Muscle layer of duodenum (tissue), 2 donors: ENCODE results near the gene SAMM50.

ENCODE experiments used
- H3K27ac ChIP-seq: one replicate; pipeline ENCODE4 v1.7.0; 2013; ENCODE audit warnings: mild to moderate bottlenecking, low read length
- H3K27me3 ChIP-seq: one replicate; pipeline ENCODE4 v1.7.0; 2013; ENCODE audit warnings: low read depth, mild to moderate bottlenecking, control low read depth, low read length
- H3K36me3 ChIP-seq, 2 donors: one replicate each; pipeline ENCODE4 v1.7.0; 2013; ENCODE audit warnings: low read length in 2 of 2, control low read depth in 1 of 2, mild to moderate bottlenecking in 1 of 2; ENCODE audit not compliant: insufficient read depth in 2 of 2, control insufficient read depth in 1 of 2
- H3K4me1 ChIP-seq, 2 donors: one replicate each; pipeline ENCODE4 v1.7.0; 2013; ENCODE audit warnings: low read length in 2 of 2, mild to moderate bottlenecking in 2 of 2, control low read depth in 1 of 2, moderate library complexity in 1 of 2; ENCODE audit not compliant: insufficient read depth in 2 of 2, control insufficient read depth in 1 of 2
- H3K4me3 ChIP-seq, 2 donors: one replicate each; pipeline ENCODE4 v1.7.0; 2013; ENCODE audit warnings: low read length in 2 of 2, low read depth in 1 of 2, mild to moderate bottlenecking in 1 of 2
- H3K9me3 ChIP-seq, 2 donors: one replicate each; pipeline ENCODE4 v1.7.0; 2013; ENCODE audit warnings: low read length in 2 of 2, control low read depth in 1 of 2, mild to moderate bottlenecking in 1 of 2; ENCODE audit not compliant: control insufficient read depth in 1 of 2
- donor health status: healthy.

SAMM50 gene

DNA sequence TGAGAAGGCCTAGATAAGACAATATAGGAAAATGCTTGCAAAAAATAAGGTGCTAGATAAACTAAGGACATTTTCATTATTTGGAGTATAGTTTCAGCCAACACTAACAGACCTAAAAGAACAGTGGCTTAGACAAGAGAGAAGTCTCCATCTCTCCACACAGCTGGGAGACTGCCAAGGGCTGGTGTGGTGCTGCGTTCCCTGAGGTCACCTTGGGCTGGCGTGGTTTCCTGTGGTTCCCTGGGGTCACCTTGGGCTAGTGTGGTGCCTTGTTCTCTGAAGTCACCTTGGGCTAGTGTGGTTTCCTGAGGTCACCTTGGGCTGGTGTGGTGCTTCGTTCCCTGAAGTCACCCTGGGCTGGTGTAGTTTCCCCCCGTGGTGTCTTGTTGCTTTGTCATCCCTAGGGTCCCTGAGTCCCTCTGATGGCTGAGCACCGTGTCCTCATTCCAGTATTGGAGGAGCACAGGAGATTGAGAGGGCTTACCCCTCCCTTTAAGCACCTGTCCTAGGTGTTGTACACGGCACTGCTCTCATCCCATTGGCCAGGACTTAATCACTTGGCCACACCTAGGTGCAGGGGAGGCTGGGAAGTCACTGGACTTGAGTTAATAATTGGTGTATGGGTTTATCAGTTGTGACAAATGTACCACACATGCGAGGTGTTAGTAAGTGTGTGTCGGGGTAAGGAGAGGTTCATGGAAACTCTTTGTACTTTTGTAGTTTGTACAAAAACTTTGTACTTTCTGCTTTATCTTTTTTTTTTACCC, 14.9 kb downstream of the SAMM50 start:
- Histone ChIP-seq H3K27me3 (no peaks in the 10 kb centered on the region), H3K4me3 (no peak overlapping the region), H3K36me3 (peaks cover 68 to 85% of the 10 kb centered on the region in 2 donors), H3K27ac (peak overlapping the region; percentile 35), H3K9me3 (no peaks in the 10 kb centered on the region), H3K4me1 (no peaks in the 10 kb centered on the region)

DNA sequence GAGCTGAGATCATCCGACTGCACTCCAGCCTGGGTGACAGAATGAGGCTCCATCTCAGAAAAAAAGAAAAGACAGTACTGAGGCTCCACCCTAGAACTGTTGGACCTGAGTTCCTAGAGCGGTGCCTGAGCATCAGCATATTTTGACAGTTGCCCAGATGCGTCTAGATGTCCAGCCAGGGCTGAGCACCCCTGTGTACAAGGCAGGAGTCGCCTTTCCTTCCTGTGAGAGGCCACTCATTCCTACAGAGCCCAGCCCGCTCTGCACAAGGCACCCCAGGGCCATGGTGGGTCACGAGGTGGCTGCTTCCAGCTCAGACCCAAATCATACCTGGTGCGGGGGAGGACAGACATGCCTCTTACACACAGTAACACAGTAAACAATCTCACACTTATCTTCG, 15.9 kb downstream of the SAMM50 start:
- Histone ChIP-seq H3K9me3 (no peaks in the 10 kb centered on the region), H3K27me3 (no peaks in the 10 kb centered on the region), H3K36me3 (peaks cover 73 to 86% of the 10 kb centered on the region in 2 donors), H3K4me1 (no peaks in the 10 kb centered on the region), H3K4me3 (no peak overlapping the region), H3K27ac (no peak overlapping the region)

DNA sequence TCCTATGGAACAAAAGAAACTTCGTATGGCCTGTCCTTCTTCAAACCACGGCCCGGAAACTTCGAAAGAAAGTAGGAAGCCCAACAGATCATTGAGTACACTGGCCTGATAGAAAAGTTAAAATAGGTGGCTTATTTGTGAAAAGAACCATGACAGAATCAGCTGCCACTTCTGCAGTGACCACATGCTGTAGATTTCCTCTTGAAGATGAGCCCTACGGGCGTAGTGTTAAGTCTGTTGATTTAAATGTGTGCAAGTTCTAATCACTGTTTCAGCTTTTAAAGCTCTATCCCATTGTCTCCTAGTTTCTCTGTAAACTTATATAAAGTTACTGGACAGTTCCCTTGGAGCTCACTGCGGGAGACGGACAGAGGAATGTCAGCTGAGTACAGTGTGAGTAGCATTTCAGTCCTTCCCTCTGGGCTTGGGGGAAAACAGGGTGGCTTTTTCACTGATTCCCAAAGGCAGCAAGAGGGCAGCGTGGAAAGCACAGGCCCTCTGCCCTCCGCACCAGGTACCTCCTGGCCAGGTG, 17.8 kb downstream of the SAMM50 start:
- Histone ChIP-seq H3K27ac (no peak overlapping the region), H3K36me3 (peaks cover 76 to 92% of the 10 kb centered on the region in 2 donors), H3K4me1 (no peaks in the 10 kb centered on the region)

DNA sequence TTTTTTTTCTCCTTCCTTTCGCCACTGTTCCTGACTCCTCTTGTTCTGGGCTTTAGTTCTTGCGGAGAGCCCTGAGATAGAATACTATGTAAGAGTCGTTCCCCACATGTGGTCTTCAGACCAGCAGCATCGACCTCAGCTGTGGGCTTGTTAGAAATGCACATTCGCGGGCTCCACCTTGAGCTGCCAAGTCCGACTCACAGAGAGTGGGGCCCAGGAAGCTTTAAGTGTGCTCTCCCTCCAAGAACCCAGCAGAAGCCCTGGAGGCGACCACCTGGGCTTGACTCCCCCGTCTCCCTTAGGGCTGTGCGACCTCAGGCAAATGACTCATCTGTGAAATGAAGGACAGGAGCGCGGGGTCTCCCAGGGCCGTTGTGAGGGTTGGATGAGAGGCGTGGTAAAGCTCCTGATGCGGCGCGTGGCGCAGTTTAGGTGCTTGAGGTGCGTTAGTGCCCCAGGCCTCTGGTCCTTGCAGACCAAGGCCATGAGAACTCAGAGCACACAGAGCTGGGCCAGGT, 18.8 kb downstream of the SAMM50 start:
- Histone ChIP-seq H3K36me3 (peaks cover 73 to 94% of the 10 kb centered on the region in 2 donors), H3K9me3 (no peaks in the 10 kb centered on the region), H3K4me1 (no peaks in the 10 kb centered on the region), H3K4me3 (no peak overlapping the region), H3K27me3 (no peaks in the 10 kb centered on the region), H3K27ac (no peak overlapping the region)

More for the DNA sequence above, 17.8 kb downstream of the SAMM50 start:
- H3K27me3 ChIP-seq, result no peaks in the 10 kb centered on the region
- no peaks in the 10 kb centered on the region for H3K9me3 ChIP-seq
- no peak overlapping the region for H3K4me3 ChIP-seq

DNA sequence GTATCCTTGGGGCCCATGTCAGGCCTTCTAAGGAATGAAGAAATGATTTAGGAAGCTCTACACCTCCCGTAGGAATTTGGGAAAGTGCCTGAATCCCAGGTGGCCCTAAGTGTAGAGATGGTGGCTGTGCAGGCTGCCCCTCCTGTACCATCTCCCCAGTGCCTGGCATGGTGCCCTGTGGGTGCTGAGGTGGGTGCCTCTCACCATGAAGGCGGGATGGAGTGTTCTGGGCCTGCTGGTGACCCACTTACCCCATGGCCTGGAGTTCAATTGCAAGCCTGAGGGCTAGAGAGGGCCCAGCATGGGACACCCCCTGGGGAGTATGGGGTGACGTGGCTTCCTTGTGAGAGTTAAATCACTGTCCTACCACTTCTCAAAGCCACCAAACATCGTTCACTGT, 19.8 kb downstream of the SAMM50 start:
- Histone ChIP-seq H3K27ac (no peak overlapping the region), H3K36me3 (peaks cover 71 to 94% of the 10 kb centered on the region in 2 donors), H3K9me3 (no peaks in the 10 kb centered on the region), H3K4me3 (no peak overlapping the region), H3K4me1 (no peaks in the 10 kb centered on the region), H3K27me3 (no peaks in the 10 kb centered on the region)

DNA sequence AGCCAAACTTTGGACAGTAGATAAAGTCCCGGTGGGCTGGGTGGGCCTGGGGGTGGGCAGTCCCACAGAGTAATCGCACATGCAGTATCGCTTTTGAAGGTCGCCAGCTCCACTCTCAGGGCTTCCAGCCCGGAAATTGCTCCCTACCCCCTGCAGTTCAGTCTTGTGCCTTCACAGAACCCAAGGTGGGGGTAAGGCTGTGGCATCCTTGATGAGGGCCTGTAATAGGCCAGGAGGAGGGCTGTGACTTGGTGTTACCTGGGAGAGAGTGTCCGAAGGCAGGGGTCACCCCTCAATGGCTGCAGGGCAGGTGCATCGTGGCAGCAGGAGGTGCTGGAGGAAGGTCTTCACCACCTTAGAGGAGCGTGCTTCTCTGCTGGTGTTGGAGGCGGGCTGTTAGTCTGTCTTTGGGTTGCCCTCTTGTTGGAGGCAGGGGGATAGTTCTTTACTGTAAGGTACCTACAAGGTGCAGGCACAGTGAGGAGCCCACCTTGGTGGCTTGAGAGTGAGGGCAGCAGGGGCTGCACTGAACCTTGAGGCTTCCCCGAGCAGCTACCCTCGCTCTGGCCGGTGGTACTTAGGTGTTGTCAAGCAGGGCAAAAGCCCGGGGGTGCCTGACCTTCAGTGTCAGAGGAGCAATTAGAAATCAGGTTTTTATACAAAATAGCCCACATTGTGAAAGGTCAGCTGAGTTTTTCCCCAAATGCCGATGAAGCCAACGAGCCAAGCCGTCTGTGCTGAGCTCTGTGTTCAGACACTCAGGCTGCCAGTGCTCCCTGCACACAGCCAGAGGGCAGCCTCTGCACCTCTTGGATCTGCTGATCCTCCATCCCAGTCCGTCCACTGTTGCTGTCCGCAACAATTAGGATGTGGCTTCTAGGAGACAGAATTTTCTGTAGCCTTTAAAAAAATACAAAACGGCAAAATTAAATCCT, 21.9 kb downstream of the SAMM50 start:
- Histone ChIP-seq H3K36me3 (peaks cover 76 to 92% of the 10 kb centered on the region in 2 donors), H3K4me3 (no peak overlapping the region), H3K4me1 (no peaks in the 10 kb centered on the region), H3K9me3 (no peaks in the 10 kb centered on the region), H3K27me3 (no peaks in the 10 kb centered on the region), H3K27ac (no peak overlapping the region)

DNA sequence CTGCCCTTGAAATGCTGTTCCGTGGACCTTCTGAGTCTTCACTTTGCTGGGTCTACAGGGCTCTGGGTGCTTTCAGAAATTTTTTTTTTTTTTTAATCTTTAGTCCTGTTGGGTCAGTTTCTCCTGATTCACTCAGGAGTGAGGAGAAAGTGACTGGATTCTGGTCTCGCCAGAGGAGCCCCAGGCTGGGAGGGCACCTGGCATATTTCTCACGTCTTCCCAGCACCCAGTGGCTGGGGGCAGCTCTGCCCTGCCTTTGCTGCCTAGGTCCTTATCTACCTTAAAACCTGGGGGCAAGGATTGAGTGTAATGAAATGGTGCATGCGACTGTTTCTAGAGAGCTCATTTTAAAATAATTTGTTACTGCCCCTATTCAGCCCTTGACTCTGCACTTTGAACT, 23.3 kb downstream of the SAMM50 start:
- Histone ChIP-seq H3K27me3 (no peaks in the 10 kb centered on the region), H3K4me1 (no peaks in the 10 kb centered on the region), H3K36me3 (peaks cover 67 to 85% of the 10 kb centered on the region in 2 donors)

DNA sequence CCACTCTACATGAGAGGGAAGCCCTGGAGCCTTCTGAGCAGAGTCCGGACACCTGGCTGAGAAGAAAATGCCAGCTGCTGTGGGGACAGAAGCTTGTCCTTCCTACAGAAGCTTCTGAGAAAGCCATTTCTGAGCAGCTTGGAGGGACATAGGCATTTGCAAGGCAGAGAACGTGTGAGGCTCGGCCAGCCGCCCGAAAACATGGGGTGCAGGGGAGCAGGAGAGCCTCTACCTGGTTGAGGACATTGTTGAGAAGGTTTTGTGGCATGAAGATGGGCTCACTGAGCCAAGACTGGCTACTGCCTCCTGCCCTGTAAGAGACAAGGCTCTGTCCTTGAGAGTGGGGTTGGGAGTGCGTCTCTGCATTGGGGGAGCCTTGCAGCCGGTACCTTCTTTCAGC, 25.3 kb downstream of the SAMM50 start:
- H3K4me3 ChIP-seq, result no peak overlapping the region
- no peaks in the 10 kb centered on the region for H3K9me3 ChIP-seq
- H3K4me1 ChIP-seq, result no peaks in the 10 kb centered on the region
- no peaks in the 10 kb centered on the region for H3K27me3 ChIP-seq
- H3K36me3 ChIP-seq, result peaks cover 67 to 81% of the 10 kb centered on the region in 2 donors
- H3K27ac ChIP-seq, result no peak overlapping the region

More for the DNA sequence above, 23.3 kb downstream of the SAMM50 start:
- H3K4me3 ChIP-seq, result no peak overlapping the region
- H3K9me3 ChIP-seq, result no peaks in the 10 kb centered on the region
- no peak overlapping the region for H3K27ac ChIP-seq

DNA sequence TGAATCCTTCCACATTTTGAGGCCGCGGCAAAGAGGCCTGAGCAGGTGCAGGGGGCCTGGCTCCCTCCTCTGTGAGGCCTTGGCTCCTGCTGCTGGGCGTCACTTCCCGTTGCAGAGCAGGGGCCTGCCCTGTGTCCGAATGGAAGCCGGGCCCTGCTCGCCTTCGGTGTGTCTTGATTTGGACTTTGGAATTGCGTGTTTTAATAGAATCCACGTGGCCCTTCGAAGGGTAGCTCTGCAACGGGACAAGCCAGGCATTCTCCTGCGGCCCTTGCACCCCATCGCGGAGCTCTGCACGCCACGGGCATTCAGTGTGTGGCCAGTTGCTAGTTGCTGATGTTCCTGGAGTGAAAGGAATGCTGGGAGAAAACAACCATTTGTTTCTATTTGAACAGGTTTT, 25.8 kb downstream of the SAMM50 start:
- Histone ChIP-seq H3K27me3 (no peaks in the 10 kb centered on the region), H3K27ac (no peak overlapping the region), H3K9me3 (no peaks in the 10 kb centered on the region), H3K36me3 (peaks cover 63 to 78% of the 10 kb centered on the region in 2 donors), H3K4me3 (no peak overlapping the region), H3K4me1 (no peaks in the 10 kb centered on the region)

DNA sequence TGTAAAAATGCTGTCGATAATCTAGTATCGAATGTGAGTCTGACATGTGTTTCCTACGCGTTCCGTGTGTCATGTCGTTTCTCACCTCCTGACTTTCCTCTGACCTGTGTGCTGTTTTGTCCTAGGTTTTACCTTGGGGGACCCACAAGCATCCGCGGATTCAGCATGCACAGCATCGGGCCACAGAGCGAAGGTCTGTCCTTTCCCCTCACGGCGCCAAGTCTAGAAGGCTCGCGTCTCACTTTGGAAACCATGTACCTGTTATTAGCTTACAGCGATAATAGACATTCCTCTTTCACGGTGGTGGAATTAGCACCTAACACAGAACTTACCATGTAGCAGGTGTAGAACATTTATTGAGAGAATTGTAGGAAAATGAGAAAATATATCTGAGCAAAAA, 28.6 kb downstream of the SAMM50 start:
- Histone ChIP-seq H3K4me1 (peaks cover 0 to 4% of the 10 kb centered on the region in 2 donors), H3K4me3 (no peak overlapping the region), H3K27me3 (no peaks in the 10 kb centered on the region), H3K27ac (no peak overlapping the region), H3K9me3 (no peaks in the 10 kb centered on the region), H3K36me3 (peaks cover 53 to 62% of the 10 kb centered on the region in 2 donors)

DNA sequence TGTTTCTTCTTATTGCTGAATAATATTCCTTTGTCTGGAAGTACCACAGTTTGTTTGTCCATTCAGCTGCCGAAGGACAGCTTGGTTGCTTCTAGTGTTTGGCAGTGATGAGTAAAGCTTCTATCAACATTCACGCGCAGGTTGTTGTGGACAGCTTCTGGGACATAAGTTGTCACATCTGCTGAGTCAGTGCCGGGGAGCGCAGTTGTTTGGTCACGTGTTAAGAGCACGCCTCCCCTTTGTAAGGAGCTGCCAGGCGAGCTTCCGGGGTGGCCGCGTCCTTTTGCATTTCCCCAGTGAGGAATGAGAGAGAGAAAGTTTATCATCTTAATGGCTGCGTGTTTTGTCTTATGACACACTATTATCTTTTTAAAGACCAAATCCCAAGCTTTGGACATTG, 30.3 kb downstream of the SAMM50 start:
- no peaks in the 10 kb centered on the region for H3K27me3 ChIP-seq
- H3K4me3 ChIP-seq, result no peak overlapping the region
- peaks cover 0 to 5% of the 10 kb centered on the region in 2 donors for H3K4me1 ChIP-seq
- H3K9me3 ChIP-seq, result no peaks in the 10 kb centered on the region
- peaks cover 52 to 57% of the 10 kb centered on the region in 2 donors for H3K36me3 ChIP-seq
- no peak overlapping the region for H3K27ac ChIP-seq
